Endothelial cell of hepatic sinusoid (primary cell): ENCODE measurements around the gene WDR7.

Source experiments
- in situ Hi-C: cut with HindIII; loops from 2 replicates; pipeline ENCODE4 v1.10.0; 2017; ENCODE audit warnings: low sequenced_read_pairs

WDR7 gene

DNA sequence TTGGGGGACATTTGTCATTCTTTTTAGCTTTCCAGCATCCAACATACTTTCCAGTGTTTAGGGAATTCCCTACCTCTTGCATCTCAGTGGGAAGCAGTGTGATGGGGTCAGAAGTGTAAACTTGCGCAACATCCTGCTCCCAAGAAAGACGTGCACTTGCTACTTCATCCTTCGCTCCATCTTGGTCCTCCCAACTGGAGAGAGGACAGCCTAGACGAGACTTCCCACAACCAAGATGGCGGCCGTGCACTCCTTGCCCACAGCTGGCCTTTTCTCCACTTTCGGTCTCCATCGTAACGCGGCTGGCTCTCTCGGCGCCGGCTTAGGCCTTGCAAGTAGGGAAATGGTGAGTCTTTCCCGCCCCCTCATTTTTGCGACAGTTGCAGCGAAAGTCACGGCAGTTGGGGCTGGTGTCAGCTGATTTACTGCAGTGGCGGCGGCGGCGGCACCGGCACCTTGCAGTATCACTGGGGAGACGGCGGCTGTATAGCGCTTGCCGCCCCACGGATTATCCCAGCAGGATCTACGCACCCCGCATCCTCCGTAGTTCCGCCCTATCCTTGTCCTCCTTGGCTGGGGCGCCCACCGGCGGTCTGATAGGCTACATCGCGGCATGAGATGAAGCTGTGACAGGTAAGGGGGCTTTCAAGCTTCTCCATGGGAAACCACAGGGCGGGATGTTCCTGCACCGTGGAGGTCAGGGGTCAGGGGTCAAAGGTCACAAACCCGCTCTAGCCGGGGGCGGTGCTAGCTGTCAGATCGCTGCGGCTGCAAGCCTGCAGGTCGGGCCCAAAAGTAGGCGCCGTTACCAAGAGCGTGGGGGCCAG is at the start of gene WDR7:
WDR7 (plus strand) TSS at position 416 of the 827 bp plus-strand sequence. CDS start 21,157 bp downstream, outside the sequence.
- in situ Hi-C loops: no loop called here

DNA sequence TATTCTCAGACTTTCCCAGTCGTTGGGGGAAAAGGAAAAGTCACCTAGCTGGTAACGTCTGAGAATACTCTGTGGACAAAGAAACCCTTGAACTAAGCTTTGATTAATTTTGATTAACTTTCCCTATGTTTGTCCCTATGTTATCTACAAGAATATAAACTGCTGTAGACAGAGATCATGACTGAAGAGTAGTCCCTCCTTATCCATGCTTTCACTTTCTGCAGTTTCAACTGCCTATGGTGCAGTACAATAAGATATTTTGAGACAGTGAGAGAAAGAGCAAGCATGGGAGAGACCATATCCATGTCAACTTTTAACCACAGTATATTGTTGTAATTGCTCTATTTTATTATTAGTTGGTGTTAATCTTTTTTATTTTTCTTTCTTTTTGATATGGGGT is 44.5 kb upstream of the WDR7 start:
- in situ Hi-C loops: no loop called here

DNA sequence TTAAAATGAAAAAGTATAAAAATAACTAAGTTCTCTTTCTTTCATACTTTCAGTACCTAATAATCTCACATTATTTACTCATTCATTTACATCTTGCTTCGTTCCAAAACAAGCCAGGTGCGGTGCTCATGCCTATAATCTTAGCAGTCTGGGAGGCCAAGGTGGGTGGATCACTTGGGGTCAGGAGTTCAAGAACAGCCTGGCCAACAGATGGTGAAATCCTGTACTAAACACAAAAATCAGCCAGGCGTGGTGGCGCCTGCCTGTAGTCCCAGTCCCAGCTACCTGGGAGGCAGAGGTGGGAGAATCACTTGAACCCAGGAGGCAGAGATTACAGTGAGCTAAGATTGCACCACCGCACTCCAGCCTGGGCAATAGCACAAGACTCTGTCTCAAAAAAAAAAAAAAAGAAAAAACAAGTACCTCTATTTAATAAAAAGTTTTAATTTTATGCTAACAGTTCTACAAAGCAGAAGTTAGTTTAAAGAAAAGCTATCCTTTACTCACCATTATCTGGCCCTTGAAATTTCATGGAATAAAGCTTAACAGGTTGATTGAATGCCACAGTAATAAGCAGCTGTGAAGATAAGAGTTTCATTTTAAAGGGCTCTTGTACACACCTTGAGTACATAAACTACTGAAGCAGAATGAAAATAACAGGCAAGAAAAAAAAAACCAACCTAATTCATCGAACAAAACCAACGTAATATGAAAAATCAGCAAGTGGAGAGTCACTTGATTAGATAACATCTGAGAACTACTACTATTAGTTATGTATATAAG is 35.2 kb upstream of the WDR7 start:
- in situ Hi-C loops: no loop called here

DNA sequence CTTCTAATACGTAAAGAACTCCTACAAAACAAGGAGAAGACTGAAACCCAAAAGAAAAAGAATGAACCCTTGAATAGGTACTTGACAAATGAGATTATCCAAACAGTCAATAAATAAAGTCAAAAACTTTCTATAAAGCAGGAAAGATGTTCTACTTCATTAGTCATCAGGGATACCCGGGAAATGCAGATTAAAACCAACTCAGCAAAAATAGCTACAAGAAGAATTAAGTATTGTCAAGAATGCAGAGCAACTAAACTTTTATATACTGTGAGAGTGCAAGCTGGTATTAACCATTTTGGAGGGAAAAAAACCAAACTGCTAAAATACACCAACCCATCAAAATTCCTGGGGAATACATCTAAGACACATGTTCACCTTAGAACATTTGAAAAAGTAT is 23.2 kb upstream of the WDR7 start:
- in situ Hi-C loops: no loop called here

DNA sequence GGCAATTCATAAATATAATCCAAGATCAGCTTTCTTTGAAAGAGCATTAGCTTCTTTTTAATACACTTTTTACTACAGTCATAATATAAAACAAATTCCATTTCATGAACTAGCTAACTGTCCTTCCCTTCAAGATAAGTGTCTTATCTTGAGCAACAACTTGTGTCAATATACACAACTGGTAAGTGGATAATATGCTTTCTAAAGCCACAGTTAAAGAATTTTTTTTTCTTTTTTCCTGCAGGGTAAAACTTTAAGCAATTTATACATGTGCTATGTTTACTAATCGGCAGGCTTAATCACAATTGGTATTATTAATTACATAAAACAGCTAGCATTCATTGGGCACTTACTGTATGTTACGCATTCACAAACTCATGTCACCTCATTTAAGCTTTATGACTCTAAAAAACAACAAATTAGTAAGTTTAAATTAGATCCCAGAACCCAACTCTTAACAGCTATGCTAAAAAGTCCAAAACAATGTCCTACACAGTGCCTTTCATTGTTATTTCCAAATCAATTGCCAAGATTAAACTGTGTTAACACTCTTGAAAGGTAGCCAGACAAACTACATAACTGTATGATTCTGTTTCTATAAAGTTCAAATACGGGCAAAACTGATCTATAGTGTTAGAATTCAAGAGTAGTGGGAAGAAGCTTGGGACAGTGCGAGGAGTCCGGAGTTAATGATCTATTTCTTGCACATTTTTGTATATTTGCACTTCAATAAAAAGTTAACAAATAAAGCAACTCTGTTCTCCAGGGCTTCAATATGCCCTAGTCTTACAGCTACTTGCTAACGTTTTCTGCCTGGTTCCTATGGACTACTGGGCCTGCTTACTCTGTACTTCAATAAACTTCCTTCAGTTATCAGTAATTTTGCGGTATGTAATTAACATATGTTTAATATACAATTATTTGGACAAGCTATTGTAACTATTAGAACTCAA is 18.8 kb upstream of the WDR7 start:
- in situ Hi-C loops: no loop called here

DNA sequence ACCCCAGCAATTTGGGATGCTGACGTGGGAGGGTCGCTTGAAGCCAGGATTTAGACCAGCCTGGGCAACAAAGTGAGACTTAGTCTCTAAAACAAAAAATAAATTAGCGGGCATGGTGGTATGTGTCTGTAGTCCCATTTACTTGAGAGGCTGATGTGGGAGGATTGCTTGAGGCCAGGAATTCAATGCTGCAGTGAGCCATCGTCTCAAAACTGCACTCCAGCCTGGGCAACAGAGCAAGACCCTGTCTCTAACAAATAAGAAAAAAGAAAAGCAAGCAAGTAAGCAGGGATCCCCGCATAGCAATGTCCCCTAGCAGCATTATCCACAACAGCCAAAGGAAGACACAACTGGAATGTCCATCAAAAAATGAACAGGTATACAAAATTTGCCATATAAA is 16.2 kb upstream of the WDR7 start:
- in situ Hi-C loops: no loop called here

DNA sequence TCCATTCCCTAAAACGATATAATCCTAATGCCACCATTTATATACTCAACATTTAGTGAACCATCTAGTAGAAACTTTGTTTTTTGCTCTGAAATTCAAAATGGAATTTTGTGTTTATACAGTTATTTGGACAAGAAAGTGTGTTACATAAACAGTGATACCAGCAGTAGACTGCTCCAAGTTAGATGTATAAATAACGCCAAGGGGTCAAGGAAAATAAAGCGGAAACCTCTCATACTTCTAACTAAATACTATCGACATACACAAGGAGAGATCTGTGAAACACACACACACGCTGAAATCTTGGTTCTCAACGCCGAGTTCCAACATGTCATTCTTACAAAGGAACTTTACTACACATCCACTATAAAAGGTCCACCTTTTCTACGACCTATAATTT is 14.0 kb upstream of the WDR7 start:
- in situ Hi-C loops: no loop called here

DNA sequence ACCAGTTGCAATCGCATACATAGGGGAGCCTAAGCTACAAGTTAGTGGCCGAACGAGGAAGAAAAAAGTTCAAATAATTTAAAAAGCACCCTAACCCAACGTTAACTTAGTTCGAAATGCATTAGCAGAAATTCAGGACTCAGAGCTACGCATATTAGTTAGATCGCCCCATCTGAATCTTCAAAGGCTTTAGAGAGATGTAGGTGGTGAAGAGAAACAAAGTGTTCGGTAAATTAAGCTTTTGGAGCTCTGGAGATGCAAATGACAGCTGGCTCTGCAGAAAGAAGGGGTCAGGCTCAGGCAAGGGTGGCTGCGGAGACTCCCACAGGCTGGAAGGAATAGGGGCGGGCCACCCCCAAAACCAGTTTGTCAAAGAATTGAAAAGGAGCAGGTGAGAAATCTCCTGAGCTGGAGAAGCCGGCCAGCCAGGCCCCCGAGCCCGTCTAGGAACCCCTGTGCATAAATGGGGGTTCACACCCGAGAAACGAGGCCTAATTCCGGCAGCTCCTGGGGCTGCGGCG is 13.4 kb upstream of the WDR7 start:
- in situ Hi-C loops: no loop called here

DNA sequence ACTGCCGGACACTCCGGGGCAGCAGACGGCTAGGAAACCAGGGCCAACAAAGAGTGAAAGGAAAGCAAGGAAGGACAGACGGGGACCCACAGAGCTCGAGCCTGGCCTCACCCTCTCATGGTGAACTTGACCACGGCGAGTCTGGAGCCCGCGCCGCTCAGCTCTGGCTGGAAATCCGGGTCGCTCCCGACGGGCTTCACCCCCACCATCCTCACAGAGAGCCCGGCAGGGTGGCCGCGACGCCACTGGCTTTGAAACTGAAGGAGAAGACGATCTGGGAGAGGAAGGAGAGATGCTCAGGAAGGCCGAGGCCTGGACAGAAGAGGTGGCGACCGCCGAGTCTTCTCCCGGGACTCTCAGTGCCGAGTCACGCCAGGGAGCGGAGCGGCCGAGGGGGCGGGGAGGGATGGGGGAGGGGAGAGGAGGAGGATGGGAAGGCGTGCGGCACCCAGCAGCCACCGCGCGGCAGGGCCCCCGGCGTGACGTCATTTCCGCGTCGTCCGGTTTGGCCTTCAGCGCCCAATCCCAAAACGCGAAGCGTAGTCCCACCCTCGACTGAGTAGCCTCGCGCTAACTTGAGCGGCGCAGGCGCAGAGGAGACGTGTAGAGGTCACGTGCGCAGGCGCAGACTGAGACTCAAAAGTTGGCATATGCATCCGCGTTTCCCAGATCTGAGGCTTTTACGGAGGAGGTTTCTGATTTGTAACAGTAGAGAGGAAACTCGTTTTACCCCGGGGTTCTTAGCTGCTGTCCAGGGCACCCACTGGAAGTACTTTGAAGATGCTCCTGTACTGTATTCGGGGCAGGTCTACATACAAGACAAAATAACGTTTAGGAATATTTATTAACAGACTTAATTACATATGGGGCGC is 12.7 kb upstream of the WDR7 start, which contains the start of gene TXNL1:
TXNL1 (minus strand) TSS at position 361 of the 872 bp plus-strand sequence; CDS start at position 209, 152 bp downstream.
- in situ Hi-C loops: no loop called here

DNA sequence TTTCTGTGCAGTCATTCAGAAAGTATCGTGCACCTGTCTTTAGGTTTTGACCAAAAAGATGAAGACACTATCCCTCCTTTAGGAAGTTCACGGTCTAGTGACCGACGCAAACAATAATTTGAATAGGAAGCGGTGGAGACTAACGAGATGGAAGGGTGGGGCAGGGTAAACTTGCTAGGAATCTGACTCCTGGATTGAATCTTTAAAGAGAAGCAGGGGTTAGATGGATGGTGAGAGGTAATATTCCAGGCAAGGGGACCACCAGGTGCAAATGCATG is 12.1 kb upstream of the WDR7 start:
- in situ Hi-C loops: no loop called here

DNA sequence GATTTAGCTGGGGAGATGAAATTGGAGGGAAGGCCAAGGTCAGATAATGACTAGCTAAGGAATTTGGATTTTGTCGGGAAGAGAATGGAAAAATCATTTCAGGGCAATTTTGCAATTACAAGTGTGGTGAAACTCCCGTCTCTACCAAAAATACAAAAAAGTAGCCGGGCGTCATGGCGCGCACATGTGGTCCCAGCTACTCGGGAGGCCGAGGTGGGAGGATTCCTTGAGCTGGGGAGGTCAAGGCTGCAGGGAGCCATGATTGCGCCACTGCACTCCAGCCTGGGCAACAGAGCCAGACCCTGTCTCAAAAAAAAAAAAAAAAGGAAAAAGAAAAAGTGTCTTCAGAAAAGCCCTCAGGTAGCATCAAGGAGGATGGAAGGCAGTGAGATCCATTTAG is 11.6 kb upstream of the WDR7 start:
- in situ Hi-C loops: no loop called here

DNA sequence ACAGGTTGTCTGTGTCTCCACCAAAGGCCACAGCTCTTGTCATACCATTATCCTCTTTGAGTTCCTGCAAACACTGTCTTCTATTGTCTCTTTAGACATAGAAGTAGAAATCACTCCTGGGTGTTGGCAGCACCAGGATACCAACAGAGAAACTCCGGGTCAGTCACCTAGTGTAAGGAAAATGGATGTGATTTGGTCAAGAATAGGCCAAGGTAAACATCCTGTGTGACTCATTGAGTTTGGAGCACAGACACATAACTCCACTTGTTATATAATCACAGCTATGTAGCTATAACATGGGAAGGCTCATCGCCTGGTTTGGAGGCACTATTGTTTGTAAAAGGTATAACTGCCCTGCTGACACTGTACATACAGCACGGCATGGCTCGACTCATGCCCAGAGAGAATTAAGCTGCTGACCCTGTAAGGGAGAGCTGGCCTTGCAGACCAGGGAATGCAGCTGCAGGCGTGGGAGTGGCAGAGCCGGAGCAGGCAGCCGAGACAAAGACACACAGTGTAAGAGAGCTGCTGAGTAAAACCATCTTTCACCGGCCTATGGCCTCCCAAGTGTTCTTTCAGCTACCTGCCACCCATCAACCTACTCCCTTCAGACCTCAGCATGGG is 9.3 kb upstream of the WDR7 start:
- in situ Hi-C loops: no loop called here

DNA sequence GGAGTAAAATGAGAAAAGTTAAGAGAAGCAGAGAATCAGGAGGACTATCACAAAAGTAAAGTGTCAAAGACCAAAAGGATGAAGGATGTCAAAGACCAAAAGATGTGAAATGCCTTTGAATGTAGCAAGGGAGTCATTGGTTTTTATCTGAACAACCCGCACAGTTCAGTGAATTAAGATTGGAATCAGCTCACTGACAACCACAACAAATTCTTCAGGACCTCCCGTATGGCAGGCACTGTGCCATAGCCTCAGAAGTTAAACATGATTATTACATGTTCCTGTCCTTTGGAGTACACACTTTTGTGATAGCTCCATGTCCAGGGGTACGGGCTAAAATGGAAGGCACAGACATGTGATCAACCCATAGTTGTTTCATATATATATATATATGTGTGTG is 7.8 kb upstream of the WDR7 start:
- in situ Hi-C loops: no loop called here

DNA sequence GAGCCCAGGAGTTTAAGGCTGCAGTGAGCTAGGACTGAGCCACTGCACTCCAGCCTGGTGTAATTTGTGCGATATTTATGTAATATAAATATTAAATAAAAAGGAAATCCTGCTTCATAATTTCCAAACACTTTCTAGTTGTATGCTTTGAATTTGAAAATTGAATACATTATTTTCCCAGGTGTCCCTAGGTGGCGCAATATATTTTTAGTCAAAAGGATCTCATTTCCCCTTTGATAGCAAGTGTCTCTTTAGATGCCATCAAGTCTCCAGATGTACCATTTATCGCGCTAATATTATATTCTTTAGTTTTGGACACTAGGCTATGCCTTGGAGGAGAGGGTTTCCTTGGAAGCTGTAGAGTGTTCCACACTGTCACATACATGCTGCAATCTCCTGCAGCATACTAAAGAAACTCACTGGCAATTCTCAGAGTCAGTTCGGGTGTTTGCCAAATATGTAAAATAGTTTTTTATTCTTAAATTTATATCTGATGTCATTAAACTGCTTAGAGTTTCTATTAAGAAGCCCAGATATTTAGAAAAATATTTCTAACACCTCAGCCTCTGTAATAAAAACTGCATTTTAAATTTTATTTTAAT is 5.6 kb upstream of the WDR7 start:
- in situ Hi-C loops: no loop called here

DNA sequence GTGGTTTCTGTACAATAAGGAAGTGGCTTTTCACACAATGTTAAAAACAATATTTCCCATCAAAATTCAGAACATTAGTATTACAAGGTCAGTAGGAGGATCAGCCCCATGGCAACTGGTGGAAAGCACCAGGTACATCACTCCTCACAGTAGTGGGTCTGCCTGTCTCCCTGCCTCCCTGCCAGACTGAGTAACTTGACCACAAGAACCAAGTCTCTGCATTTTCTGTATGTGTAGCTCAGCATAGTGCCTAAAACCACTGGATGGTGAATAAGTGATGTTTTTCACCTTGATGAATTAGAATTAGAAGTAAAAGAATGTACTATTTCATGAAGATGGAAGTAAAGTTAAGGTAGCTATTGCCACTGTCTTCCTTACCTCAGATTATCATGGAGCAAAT is 4.1 kb upstream of the WDR7 start:
- in situ Hi-C loops: no loop called here

DNA sequence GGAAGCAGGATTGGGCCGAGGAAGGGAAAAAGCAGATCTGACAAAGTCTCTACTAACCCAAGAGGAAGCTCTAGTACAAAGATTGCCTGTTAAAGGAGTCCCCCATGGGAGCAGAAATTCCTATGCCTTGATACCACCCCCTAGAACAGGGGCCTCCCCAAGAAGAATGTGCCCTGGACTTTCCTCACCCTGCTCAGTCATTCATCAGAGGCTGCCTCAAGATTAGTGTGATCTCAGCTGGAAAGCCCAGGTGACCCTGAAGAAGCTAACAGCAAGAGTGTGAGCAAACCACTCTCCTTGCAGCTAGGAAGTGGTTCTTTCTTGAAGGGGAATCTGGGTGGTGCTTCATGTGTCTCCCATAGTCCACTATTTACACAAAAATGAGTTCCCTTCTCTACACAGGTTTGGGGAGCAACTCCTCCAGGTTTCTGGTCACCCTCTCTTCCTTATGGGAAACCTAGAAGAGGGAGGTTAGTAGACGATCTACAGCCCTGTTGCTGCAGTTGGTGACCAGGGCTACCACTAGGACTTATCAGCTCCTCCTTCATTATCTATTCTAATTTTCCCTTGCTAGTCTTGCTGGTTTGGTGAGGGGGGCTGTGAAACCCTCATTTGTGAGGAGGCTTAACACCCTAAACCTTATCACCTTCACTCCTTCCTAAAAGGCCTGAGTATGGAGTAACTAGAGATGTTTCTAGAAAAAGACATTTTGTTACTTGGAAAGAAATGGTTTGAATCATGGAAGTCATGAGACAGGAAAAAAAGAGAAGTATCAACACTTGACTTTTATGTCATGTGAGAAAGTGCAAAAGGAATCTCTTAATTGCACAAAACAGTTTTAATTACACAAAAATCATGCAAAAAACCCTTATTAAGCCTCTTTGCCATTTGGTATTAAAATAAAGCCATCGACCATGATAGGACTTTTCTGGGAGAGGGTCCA is 2.9 kb upstream of the WDR7 start:
- in situ Hi-C loops: no loop called here

DNA sequence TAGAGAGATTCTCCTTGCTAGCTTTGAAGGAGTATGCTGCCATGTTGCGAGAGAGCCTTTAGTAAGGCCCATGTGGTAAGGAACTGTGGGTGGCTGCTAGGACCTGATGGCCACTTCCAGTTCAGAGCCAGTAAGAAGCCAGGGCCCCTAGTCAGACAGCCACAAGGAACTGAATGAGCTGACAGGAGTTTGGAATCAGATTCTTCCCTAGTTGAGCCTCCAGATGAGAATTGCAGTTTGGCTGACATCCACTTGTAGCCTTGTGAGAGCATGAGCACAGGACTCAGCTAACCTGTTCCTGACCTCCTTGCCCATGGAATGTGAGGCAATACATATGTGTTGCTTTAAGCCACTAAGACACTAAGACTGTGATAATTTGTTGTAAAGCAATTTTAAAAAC is 1.2 kb upstream of the WDR7 start:
- in situ Hi-C loops: no loop called here

DNA sequence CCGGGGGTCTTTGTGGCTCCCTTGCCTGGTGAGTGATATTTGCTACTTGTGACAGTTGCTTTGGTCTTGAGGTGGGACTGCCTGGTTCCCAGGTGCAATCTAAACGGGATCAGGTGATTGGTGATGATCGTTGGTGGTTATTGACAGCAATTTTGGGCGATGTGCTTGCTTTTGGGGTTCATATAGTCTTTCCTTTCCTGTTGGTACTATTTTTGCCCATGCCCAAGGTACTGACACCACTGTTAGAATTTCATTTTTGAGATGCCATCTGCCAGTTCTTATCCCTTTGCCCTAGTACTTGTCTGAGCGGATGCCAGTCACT is 573 bp downstream of the WDR7 start:
- in situ Hi-C loops: no loop called here
